ENCODE measurements around the gene NCOA1.
"Not testable (repeated sequence)": the region's sequence is repeated elsewhere in the genome, so short reads cannot be mapped to it uniquely, and the experiment has no call there.

The NCOA1 gene

DNA sequence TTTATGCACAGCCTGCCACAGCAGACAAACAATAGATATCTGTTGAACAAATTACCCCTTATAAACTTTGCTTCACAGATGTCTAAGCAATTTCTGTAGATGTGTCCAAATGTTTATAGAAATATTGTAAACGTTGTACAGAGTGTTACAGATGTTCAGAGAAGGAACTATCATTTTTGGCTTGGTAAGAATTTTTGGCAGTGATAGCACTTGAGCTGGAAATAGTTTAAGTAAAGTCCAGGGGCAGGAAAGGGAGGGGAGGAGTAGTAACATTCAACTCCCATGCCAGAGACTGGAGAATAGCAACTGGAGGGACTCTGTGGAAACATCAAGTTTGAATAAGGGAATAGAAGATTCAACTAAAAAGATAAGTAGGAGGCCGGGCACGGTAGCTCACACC lies 297.8 kb downstream of the NCOA1 start:
- no peak overlapping the region for H3K27ac Mint-ChIP-seq
- H3K27me3 Mint-ChIP-seq = peaks cover 2% of the 10 kb centered on the region
- CTCF ChIA-PET = no interaction called here
- peaks cover 11% of the 10 kb centered on the region for H3K4me1 Mint-ChIP-seq
- H3K9me3 Mint-ChIP-seq = no peaks in the 10 kb centered on the region
- peaks cover 13% of the 10 kb centered on the region for H3K36me3 Mint-ChIP-seq
- H3K4me3 Mint-ChIP-seq = no peak overlapping the region
- no peak for DNase-seq

GRCh38 chr2:24791452-24791851 lies 300.4 kb downstream of the NCOA1 start:
- Mint-ChIP-seq H3K4me1 (peaks cover 32% of the 10 kb centered on the region), H3K4me3 (no peak overlapping the region), H3K36me3 (peaks cover 31% of the 10 kb centered on the region), H3K27ac (no peak overlapping the region), H3K9me3 (no peaks in the 10 kb centered on the region), H3K27me3 (no peaks in the 10 kb centered on the region)
- CTCF ChIA-PET = interaction anchor here (0.9 to 3.7 kb wide), 5 partner anchors 14 to 381 kb away, joined by 3 to 17 read pairs (median 5); no protein-coding TSS in a partner anchor
- DNase-seq = no peak

- H3K27ac Mint-ChIP-seq = peak overlapping the region; percentile 97
- peaks cover 42% of the 10 kb centered on the region for H3K4me1 Mint-ChIP-seq
- DNase-seq = no peak
- peaks cover 42% of the 10 kb centered on the region for H3K36me3 Mint-ChIP-seq
- no peaks in the 10 kb centered on the region for H3K9me3 Mint-ChIP-seq
- H3K27me3 Mint-ChIP-seq = no peaks in the 10 kb centered on the region
- CTCF ChIA-PET = interaction anchor here (0.6 to 3.7 kb wide), 9 partner anchors 13 to 383 kb away, joined by 3 to 17 read pairs (median 3); no protein-coding TSS in a partner anchor
- peak overlapping the region; percentile 90 for H3K4me3 Mint-ChIP-seq
Measured at GRCh38 chr2:24792542-24792873, 301.5 kb downstream of the NCOA1 start.

DNA sequence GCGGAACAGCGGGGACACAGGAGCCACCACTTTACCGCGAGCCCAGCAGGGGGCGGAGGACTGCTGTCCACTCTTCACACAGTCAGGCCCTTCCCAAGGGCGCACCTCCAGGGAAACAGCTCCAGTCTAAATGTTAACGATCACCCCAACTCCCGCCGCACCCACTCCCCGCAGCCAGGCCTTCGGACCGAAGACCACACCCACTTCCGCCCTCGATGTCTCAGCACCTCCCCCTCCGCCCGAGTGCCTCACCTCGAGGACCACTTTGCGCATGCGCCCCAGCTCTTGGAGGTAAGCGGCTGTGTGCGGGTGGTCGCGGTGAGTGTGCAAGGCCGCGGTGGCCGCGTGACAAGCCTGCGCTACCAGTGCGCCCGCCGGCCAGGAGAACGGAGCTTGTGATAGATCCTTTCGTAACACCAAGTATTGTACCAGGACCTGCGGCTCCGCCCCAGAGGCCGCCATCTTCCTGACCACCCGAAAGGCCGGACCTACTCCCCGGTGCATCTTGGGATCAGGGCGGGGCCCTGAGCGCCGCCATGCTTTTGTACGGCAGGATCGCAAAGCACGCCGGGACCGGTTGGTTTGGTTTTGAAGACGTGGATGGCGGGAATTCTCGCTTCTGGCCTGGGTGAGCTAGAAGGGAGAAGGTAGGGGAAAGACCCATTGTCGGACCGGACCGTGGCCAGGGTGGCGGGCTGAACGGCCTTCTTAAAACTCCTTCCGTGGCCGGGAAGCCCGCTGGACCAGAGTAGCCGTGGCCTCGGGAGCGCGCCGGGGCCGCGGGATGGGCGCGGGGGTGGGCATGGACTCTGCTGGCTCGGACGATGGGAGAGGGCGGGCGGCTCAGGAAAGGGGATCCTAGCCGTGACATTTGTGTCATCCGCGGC lies 302.1 kb downstream of the NCOA1 start, which contains the start of the genes CENPO and PTRHD1:
Gene CENPO (plus strand): TSS at position 552 of the 887 bp plus-strand sequence. CDS start 495 bp downstream, outside the sequence.
Gene PTRHD1 (minus strand): TSS at position 518 of the 887 bp plus-strand sequence. CDS start 14 bp downstream, at position 504.
- DNase-seq = peak; percentile 97
- Mint-ChIP-seq H3K9me3 (no peaks in the 10 kb centered on the region), H3K4me3 (peak within 1 kb of the TSS; percentile 90), H3K27me3 (no peaks in the 10 kb centered on the region), H3K36me3 (peaks cover 48% of the 10 kb centered on the region), H3K27ac (peak within 1 kb of the TSS; percentile 97), H3K4me1 (peaks cover 44% of the 10 kb centered on the region)
- CTCF ChIA-PET = interaction anchor here (0.6 to 3.7 kb wide), 9 partner anchors 14 to 383 kb away, joined by 3 to 17 read pairs (median 3); no protein-coding TSS in a partner anchor

DNA sequence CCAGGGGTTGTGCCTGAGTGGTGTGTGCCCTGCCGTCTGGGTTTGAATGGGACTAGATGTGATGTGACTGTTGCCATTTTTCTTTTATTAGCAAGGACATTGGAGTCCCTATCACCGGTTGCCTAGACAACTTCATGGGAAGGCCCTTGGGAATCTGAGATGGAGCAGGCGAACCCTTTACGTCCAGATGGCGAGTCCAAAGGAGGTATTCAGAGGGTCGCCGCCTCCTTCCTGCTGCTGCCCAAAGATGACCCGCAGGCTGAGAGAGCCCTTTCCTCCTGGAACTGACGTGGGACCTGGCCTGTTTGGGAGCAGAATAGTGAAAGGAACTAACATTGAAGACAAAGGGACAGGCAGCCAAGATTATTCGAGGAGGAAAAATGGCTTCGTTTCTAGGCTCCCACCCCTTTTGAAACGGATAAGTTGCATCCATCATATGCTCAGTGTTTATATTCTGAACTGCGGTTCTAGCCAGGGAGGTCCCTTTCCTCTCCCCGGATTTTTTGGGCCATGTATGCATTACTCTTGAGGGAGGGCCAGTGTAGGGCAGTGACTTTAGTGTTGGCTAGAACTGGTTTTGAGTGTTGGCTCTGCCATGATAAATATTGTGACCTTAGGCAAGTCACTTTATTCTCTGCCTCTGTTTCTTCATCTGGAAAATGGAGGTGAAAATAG lies 302.8 kb downstream of the NCOA1 start:
- Mint-ChIP-seq H3K9me3 (no peaks in the 10 kb centered on the region), H3K4me3 (peak overlapping the region; percentile 90), H3K27ac (peak overlapping the region; percentile 97), H3K36me3 (peaks cover 52% of the 10 kb centered on the region), H3K4me1 (peaks cover 44% of the 10 kb centered on the region), H3K27me3 (no peaks in the 10 kb centered on the region)
- peak; percentile 27 for DNase-seq
- CTCF ChIA-PET = interaction anchor here (0.9 to 3.7 kb wide), 3 partner anchors 33 to 384 kb away, joined by 3 to 17 read pairs (median 4); no protein-coding TSS in a partner anchor

DNA sequence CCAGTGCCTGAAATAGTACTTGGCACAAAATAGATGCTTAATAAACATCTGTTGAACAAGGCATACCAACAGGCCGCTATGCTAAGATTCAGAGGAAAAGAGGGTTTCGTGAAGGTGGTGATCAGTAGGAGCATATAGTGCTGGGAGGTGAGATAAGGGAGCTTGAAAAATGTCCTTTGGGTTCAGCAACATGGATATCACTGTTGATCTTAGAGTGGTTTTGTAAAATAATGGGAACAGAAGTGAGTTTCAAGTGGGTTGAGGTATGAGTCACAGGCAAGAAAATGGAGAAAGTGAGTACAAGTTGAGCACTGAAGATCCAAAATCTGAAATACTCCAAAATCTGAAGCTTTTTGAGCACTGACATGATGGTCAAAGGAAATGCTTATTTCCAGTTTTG lies 306.6 kb downstream of the NCOA1 start:
- no peak overlapping the region for H3K4me3 Mint-ChIP-seq
- H3K27me3 Mint-ChIP-seq = no peaks in the 10 kb centered on the region
- peaks cover 2% of the 10 kb centered on the region for H3K9me3 Mint-ChIP-seq
- H3K4me1 Mint-ChIP-seq = peaks cover 40% of the 10 kb centered on the region
- no peak overlapping the region for H3K27ac Mint-ChIP-seq
- no peak for DNase-seq
- H3K36me3 Mint-ChIP-seq = peaks cover 73% of the 10 kb centered on the region
- CTCF ChIA-PET = no interaction called here

DNA sequence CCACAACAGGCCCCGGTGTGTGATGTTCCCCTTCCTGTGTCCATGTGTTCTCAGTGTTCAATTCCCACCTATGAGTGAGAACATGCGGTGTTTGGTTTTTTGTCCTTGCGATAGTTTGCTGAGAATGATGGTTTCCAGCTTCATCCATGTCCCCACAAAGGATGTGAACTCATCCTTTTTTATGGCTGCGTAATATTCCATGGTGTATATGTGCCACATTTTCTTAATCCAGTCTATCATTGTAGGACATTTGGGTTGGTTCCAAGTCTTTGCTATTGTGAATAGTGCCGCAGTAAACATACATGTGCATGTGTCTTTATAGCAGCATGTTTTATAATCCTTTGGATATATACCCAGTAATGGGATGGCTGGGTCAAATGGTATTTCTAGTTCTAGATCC lies 309.4 kb downstream of the NCOA1 start:
- DNase-seq, H3K27me3 Mint-ChIP-seq, CTCF ChIA-PET, H3K4me3 Mint-ChIP-seq, H3K27ac Mint-ChIP-seq, H3K9me3 Mint-ChIP-seq: not testable (repeated sequence)
- Mint-ChIP-seq H3K4me1 (peaks cover 26% of the 10 kb centered on the region), H3K36me3 (peaks cover 74% of the 10 kb centered on the region)

DNA sequence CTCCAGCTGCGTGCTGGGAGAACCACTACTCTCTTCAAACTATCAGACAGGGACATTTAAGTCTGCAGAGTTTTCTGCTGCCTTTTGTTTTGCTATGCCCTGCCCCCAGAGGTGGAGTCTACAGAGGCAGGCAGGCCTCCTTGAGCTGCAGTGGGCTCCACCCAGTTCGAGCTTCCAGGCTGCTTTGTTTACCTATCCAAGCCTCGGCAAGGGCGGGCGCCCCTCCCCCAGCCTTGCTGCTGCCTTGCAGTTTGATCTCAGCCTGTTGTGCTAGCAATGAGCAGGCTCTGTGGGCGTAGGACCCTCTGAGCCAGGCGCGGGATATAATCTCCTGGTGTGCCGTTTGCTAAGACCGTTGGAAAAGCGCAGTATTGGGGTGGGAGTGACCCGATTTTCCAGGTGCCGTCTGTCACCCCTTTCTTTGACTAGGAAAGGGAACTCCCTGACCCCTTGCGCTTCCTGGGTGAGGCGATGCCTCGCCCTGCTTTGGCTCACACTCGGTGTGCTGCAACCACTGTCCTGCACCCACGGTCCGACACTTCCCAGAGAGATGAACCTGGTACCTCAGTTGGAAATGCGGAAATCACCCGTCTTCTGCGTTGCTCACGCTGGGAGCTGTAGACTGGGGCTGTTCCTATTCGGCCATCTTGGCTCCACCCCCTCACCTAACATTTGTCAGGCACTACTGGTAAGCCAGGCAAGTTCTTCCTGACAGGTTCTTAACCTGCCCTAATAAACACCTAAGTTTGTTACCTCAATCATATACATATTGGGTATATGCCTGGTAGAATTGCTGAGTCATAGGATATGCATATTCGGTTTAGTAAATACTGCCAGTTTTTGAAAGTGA lies 315.0 kb downstream of the NCOA1 start:
- not testable (repeated sequence) for DNase-seq, H3K27me3 Mint-ChIP-seq, H3K9me3 Mint-ChIP-seq, H3K4me3 Mint-ChIP-seq, H3K27ac Mint-ChIP-seq
- CTCF ChIA-PET = interaction anchor here (0.6 kb wide), 1 partner anchor 178 kb away, joined by 3 read pairs; no protein-coding TSS in a partner anchor
- Mint-ChIP-seq H3K36me3 (peaks cover 54% of the 10 kb centered on the region), H3K4me1 (peaks cover 25% of the 10 kb centered on the region)

DNA sequence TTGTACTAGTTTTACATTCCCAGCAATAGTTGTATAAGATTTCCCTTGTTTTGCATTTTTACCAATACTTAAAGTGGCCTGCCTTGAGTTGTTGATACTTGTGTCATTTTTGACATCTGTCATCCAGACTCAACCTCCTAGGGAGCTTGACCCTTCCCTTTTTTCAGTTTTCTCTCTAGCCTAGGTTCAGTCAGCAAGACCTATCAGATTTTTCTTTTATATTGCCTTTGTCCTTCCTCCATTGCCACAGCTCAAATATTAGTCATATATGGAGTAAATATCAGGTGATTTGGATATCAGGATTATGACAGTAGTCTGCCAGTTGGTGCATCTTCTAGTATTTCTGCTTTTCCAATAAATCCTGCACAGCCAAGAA lies 315.6 kb downstream of the NCOA1 start:
- CTCF ChIA-PET = interaction anchor here (0.6 kb wide), 2 partner anchors 177 to 404 kb away, joined by 3 read pairs; no protein-coding TSS in a partner anchor
- no peak overlapping the region for H3K4me3 Mint-ChIP-seq
- peaks cover 52% of the 10 kb centered on the region for H3K36me3 Mint-ChIP-seq
- H3K27me3 Mint-ChIP-seq = no peaks in the 10 kb centered on the region
- H3K9me3 Mint-ChIP-seq = no peaks in the 10 kb centered on the region
- DNase-seq = no peak
- H3K4me1 Mint-ChIP-seq = peaks cover 25% of the 10 kb centered on the region
- H3K27ac Mint-ChIP-seq = no peak overlapping the region

DNA sequence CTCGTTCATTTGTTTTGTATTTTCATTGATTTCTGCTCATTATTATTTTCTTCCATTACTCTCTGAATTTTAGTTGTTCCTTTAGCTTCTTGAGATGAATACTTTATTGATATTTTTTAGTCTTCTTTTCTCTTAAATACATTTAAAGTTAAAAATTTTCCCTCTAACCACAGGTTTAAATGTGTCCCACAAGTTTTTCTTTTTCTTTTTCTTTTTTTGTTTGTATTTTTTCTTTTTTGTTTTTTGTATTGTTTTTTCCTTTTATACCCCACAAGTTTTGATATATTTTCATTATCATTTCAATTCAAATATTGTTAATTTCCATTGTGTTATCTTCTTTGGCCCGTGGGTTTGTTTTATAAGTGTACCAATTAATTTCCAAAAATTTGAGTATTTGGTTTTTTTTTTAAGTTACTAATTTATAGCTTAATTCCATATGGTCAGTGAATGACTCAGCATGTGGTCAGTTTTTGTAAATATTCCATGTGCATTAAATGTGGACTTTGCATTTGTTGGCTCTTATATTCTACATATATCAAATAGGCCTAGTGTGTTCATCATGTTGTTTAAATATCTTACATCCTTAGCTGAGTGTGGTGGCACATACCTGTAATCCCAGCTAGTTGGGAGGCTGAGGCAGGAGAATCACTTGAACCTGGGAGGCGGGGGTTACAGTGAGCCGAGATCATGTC lies 318.4 kb downstream of the NCOA1 start:
- Mint-ChIP-seq H3K27ac (no peak overlapping the region), H3K36me3 (peaks cover 52% of the 10 kb centered on the region), H3K27me3 (no peaks in the 10 kb centered on the region), H3K4me3 (no peak overlapping the region), H3K4me1 (peaks cover 22% of the 10 kb centered on the region), H3K9me3 (no peaks in the 10 kb centered on the region)
- CTCF ChIA-PET = interaction anchor here (0.9 kb wide), 1 partner anchor 399 kb away, joined by 3 read pairs; no protein-coding TSS in a partner anchor
- no peak for DNase-seq

DNA sequence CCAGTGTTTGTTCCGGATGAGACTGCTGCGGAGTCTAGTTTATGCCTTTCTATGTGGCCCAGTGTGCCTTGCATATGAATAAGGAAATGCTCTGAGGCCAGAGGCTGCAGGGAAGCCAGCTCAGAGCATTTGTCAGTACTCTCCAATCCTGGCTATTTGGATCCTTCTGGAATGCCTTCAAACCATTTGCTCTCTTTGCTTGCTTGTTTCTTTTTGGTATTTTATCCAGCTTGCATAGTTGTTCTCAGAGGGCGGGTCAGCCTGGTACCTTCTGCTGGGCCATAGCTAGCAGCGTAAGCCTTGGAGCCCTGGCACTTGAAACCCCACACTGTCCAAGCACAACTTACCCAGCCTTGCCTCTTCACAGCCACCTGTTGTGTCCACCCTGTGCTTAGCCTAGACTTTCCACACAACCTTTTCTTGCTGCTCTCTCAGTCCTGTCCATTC lies 322.7 kb downstream of the NCOA1 start:
- CTCF ChIA-PET = no interaction called here
- H3K27ac Mint-ChIP-seq = no peak overlapping the region
- no peak overlapping the region for H3K4me3 Mint-ChIP-seq
- H3K4me1 Mint-ChIP-seq = peaks cover 6% of the 10 kb centered on the region
- H3K9me3 Mint-ChIP-seq = no peaks in the 10 kb centered on the region
- DNase-seq = no peak
- peaks cover 54% of the 10 kb centered on the region for H3K36me3 Mint-ChIP-seq
- H3K27me3 Mint-ChIP-seq = no peaks in the 10 kb centered on the region

GRCh38 chr2:24814516-24814915 lies 323.5 kb downstream of the NCOA1 start:
- Mint-ChIP-seq H3K4me1 (no peaks in the 10 kb centered on the region), H3K4me3 (no peak overlapping the region), H3K36me3 (peaks cover 53% of the 10 kb centered on the region), H3K27me3 (no peaks in the 10 kb centered on the region), H3K9me3 (no peaks in the 10 kb centered on the region), H3K27ac (no peak overlapping the region)
- no peak for DNase-seq
- CTCF ChIA-PET = interaction anchor here (0.8 to 1.5 kb wide), 3 partner anchors 11 to 392 kb away, joined by 3 to 6 read pairs (median 4); no protein-coding TSS in a partner anchor

GRCh38 chr2:24815171-24815570 lies 324.1 kb downstream of the NCOA1 start:
- no peak for DNase-seq
- peaks cover 56% of the 10 kb centered on the region for H3K36me3 Mint-ChIP-seq
- CTCF ChIA-PET = interaction anchor here (1.3 to 1.5 kb wide), 2 partner anchors 12 to 392 kb away, joined by 4 to 6 read pairs; no protein-coding TSS in a partner anchor
- no peak overlapping the region for H3K4me3 Mint-ChIP-seq
- H3K27ac Mint-ChIP-seq = no peak overlapping the region
- H3K9me3 Mint-ChIP-seq = no peaks in the 10 kb centered on the region
- H3K27me3 Mint-ChIP-seq = no peaks in the 10 kb centered on the region
- no peaks in the 10 kb centered on the region for H3K4me1 Mint-ChIP-seq

Data from activated naive CD4-positive, alpha-beta T cell treated with anti-CD3 and anti-CD28 coated beads, Interleukin-2, amount 10 ng/mL, durations not matched to agents 7 days and 5 days (primary cell).